HepG2 (cell line): ENCODE measurements around the gene THY1. TPM values are rescaled to one million over a fixed set of nuclear protein-coding genes. Genes with fewer than 3 reads are reported as not detected.
"Not testable (repeated sequence)": the region's sequence is repeated elsewhere in the genome, so short reads cannot be mapped to it uniquely, and the experiment has no call there.

ENCODE experiments used
- ATAC-seq: fragments of 200-7000 bp; cut with Tn5 transposase; 3 replicates; pipeline ENCODE4 v1.9.1; 2020; ENCODE audit warnings: mild to moderate bottlenecking, moderate library complexity
- BruUV-seq: library from RNA; stranded (reverse); fragments of 400-500 nt; replicated peaks from 2 replicates; lab custom pipeline; 2021; lab: Mats Ljungman, UMichigan
- CTCF ChIA-PET: fragments of 300-600 bp; formaldehyde crosslinking; extraction: SDS; loops from one replicate; lab custom pipeline; 2021; ENCODE audit warnings: low total read pairs, inconsistent platforms, low intra/inter-chr PET ratio; lab: Yijun Ruan, JAX
- POLR2A ChIA-PET: fragments of 350-600 bp; sonication (Branson Sonifier 250); formaldehyde crosslinking; loops from one replicate; lab custom pipeline; 2020; ENCODE audit warnings: antibody characterized with exemption, inconsistent platforms; lab: Yijun Ruan, JAX
- DNase-seq: peaks from one replicate; pipeline ENCODE4 v3.0.0-alpha.2; 2015; ENCODE audit warnings: low spot score
- FAIRE-seq: peaks from 3 replicates; lab custom pipeline; 2011; peaks lifted over from hg19 to GRCh38; lab: Jason Lieb, UNC
- H2AFZ ChIP-seq: one replicate; pipeline ENCODE4 v1.6.1; 2011; ENCODE audit warnings: low read length, inconsistent platforms
- H3K27ac ChIP-seq: fragments of 300-600 bp; 3 replicates; pipeline ENCODE4 v1.8.0; 2011; ENCODE audit warnings: mixed run types, mild to moderate bottlenecking, mixed read lengths, low read length, inconsistent platforms; ENCODE audit not compliant: insufficient read depth; ENCODE audit errors: extremely low read length
- H3K27me3 ChIP-seq, 2 experiments: fragments of 200-600 bp in 1 of 2; 2 replicates in 1 of 2; 3 replicates in 1 of 2; pipeline versions ENCODE4 v1.6.0 to v1.8.0; 2011; ENCODE audit warnings: low read length in 2 of 2, mild to moderate bottlenecking in 2 of 2, moderate library complexity in 2 of 2, inconsistent platforms in 1 of 2; ENCODE audit not compliant: insufficient read depth in 2 of 2, control insufficient read depth in 1 of 2
- H3K36me3 ChIP-seq, 2 experiments: fragments of 200-600 bp in 1 of 2; replicated peaks in 1 of 2; 2 replicates in 1 of 2; 3 replicates in 1 of 2; pipeline versions ENCODE4 v1.5.1 to v1.8.0; 2011; ENCODE audit warnings: low read length in 2 of 2, inconsistent platforms in 1 of 2; ENCODE audit not compliant: insufficient read depth in 2 of 2, control insufficient read depth in 1 of 2
- H3K4me1 ChIP-seq: 2 replicates; pipeline ENCODE4 v1.5.1; 2012; ENCODE audit warnings: low read length, inconsistent platforms; ENCODE audit not compliant: insufficient read depth
- H3K4me2 ChIP-seq: 2 replicates; pipeline ENCODE4 v1.6.0; 2011; ENCODE audit warnings: low read depth, low read length, inconsistent platforms
- H3K4me3 ChIP-seq, 3 experiments: fragments of 200-600 bp in 1 of 3; sonication (generic), shearing (Covaris generic) in 1 of 3; replicated peaks in 1 of 3; 2 replicates each; pipeline ENCODE4 v1.5.1; 2011 to 2016; ENCODE audit warnings: low read length in 3 of 3, inconsistent platforms in 2 of 3, low read depth in 2 of 3, mild to moderate bottlenecking in 2 of 3, control low read depth in 1 of 3, mixed read lengths in 1 of 3; ENCODE audit not compliant: insufficient read depth in 1 of 3
- H3K79me2 ChIP-seq: one replicate; pipeline ENCODE4 v1.6.1; 2011; ENCODE audit warnings: low read length, inconsistent platforms; ENCODE audit not compliant: insufficient read depth
- H3K9ac ChIP-seq: 2 replicates; pipeline ENCODE4 v1.6.0; 2011; ENCODE audit warnings: mild to moderate bottlenecking, low read depth, low read length, inconsistent platforms; ENCODE audit not compliant: insufficient read depth
- H3K9me3 ChIP-seq: 2 replicates; pipeline ENCODE4 v1.5.1; 2012; ENCODE audit warnings: mild to moderate bottlenecking, low read length
- H4K20me1 ChIP-seq: 2 replicates; pipeline ENCODE4 v1.6.0; 2011; ENCODE audit warnings: inconsistent platforms, mild to moderate bottlenecking, low read length, moderate library complexity; ENCODE audit not compliant: insufficient read depth
- FOXA3 ChIP-seq: IDR thresholded peaks from 2 replicates; pipeline ENCODE4 v1.6.1; 2016; ENCODE audit warnings: missing genetic modification reagents, missing compliant biosample characterization
- GATAD2A ChIP-seq: IDR thresholded peaks from 2 replicates; pipeline ENCODE4 v1.6.1; 2016
- HIC2 ChIP-seq: sonication (generic); formaldehyde crosslinking; IDR thresholded peaks from 2 replicates; pipeline ENCODE4 v1.9.0; 2022; ENCODE audit warnings: low read depth, missing genetic modification reagents
- HNF4A ChIP-seq: sonication (generic); formaldehyde crosslinking; IDR thresholded peaks from 2 replicates; pipeline ENCODE4 v1.4.0; 2020; ENCODE audit warnings: missing genetic modification reagents
- MTA1 ChIP-seq: sonication (generic); formaldehyde crosslinking; IDR thresholded peaks from 2 replicates; pipeline ENCODE4 v1.4.0; 2020; ENCODE audit warnings: missing genetic modification reagents, mild to moderate bottlenecking, borderline replicate concordance
- POGZ ChIP-seq: sonication (generic); formaldehyde crosslinking; IDR thresholded peaks from 2 replicates; pipeline ENCODE4 v1.4.0; 2020; ENCODE audit warnings: mild to moderate bottlenecking, missing genetic modification reagents
- ZFP91 ChIP-seq: sonication (generic); formaldehyde crosslinking; IDR thresholded peaks from 2 replicates; pipeline ENCODE4 v1.9.0; 2022; ENCODE audit warnings: missing genetic modification reagents, mild to moderate bottlenecking, borderline replicate concordance
- ZFX ChIP-seq: sonication (generic); formaldehyde crosslinking; IDR thresholded peaks from 2 replicates; pipeline ENCODE4 v1.4.0; 2020; ENCODE audit warnings: mild to moderate bottlenecking, low read depth, missing genetic modification reagents, moderate library complexity
- ZSCAN21 ChIP-seq: sonication (generic); formaldehyde crosslinking; IDR thresholded peaks from 2 replicates; pipeline ENCODE4 v1.8.0; 2022; ENCODE audit warnings: mild to moderate bottlenecking, missing genetic modification reagents, moderate library complexity, borderline replicate concordance
- WGBS: methylation state at CpG from one replicate; pipeline ENCODE4 v1.1.6; 2017; ENCODE audit warnings: low lambda C conversion rate; 5-methylcytosine and 5-hydroxymethylcytosine counted together
- in situ Hi-C: cut with HindIII; loops from 2 replicates; pipeline ENCODE4 v1.10.0; 2017; ENCODE audit warnings: low pct_unique_long_range_greater_than_20kb; ENCODE audit not compliant: extremely low pct_ligation_motif_present
- intact Hi-C: fragments of 100-400 bp; cut with micrococcal nuclease; formaldehyde crosslinking; loops from one replicate; pipeline ENCODE4 v1.10.0; 2022; ENCODE audit not compliant: unreplicated experiment
- polyA plus RNA-seq, 8 experiments: library from polyadenylated mRNA; depleted of rRNA in 3 of 8; stranded (reverse) in 7 of 8; unstranded in 1 of 8; fragments of >200 nt; fragmentation: Illumina TruSeq in 4 of 8; extraction: Trizol in 4 of 8; gene quantifications; 2 replicates each; pipeline versions ENCODE4 v1.2.1 to v1.2.3, GENCODE V29; 2011 to 2016; ENCODE audit warnings: low read depth in 4 of 8, missing spikeins in 1 of 8, mixed read lengths in 1 of 8; ENCODE audit not compliant: insufficient read depth in 1 of 8
- total RNA-seq, 5 experiments: library from RNA; depleted of rRNA; stranded (reverse); fragments of >200 nt; fragmentation: Illumina TruSeq; extraction: Trizol; gene quantifications; 2 replicates each; pipeline ENCODE4 v1.2.3, GENCODE V29; 2016; ENCODE audit warnings: low read depth in 1 of 5

THY1 gene
- total and polyA plus RNA-seq, 2 of the 13 experiments (the other 11 are each of a cell fraction or from before 2014, with no cell fraction given) = not detected

GRCh38 chr11:119459293-119459976 lies 36.5 kb upstream of the THY1 start (continued):
- TF ChIP-seq ZFP91 (CRISPR knock-in tag) = 0 out of 2 replicates have a peak, but pooled peaks have one; percentile 15
- TF ChIP-seq ZSCAN21 = no peak
- TF ChIP-seq POGZ (CRISPR knock-in tag) = no peak
- TF ChIP-seq GATAD2A (CRISPR knock-in tag) = 0 out of 2 replicates have a peak, but pooled peaks have one; percentile 29
- peak; percentile 31; the same call in 1 of the 2 replicates for TF ChIP-seq ZFX
- TF ChIP-seq HNF4A (CRISPR knock-in tag) = peak; percentile 70
- TF ChIP-seq HIC2 (CRISPR knock-in tag) = peak; percentile 93
- peak; percentile 35; the same call in 1 of the 2 replicates for TF ChIP-seq MTA1 (CRISPR knock-in tag)
- TF ChIP-seq FOXA3 (CRISPR knock-in tag) = no peak
- TF ChIP-seq, all 625 proteins: peak for 13

GRCh38 chr11:119455708-119456107 lies 32.7 kb upstream of the THY1 start:
- POLR2A ChIA-PET, H4K20me1 ChIP-seq, ATAC-seq, H3K36me3 ChIP-seq, CTCF ChIA-PET, in situ Hi-C loops, DNase-seq, H3K9ac ChIP-seq, H3K9me3 ChIP-seq, H3K4me2 ChIP-seq, BruUV-seq, intact Hi-C loops, H3K27me3 ChIP-seq, FAIRE-seq, H3K4me3 ChIP-seq, H3K79me2 ChIP-seq, H3K27ac ChIP-seq, H2AFZ ChIP-seq: not testable (repeated sequence)
- H3K4me1 ChIP-seq = peaks cover 18% of the 10 kb centered on the region
- 52% methylated on average over 6 of the region's 6 CpGs for WGBS

GRCh38 chr11:119455241-119455640 lies 32.3 kb upstream of the THY1 start:
- 43% methylated on average over 4 of the region's 4 CpGs for WGBS
- H3K27ac ChIP-seq, CTCF ChIA-PET, H3K4me3 ChIP-seq, BruUV-seq, H4K20me1 ChIP-seq, H2AFZ ChIP-seq, POLR2A ChIA-PET, DNase-seq, intact Hi-C loops, ATAC-seq, in situ Hi-C loops, H3K36me3 ChIP-seq, H3K9ac ChIP-seq, H3K79me2 ChIP-seq, FAIRE-seq, H3K9me3 ChIP-seq, H3K4me2 ChIP-seq, H3K27me3 ChIP-seq: not testable (repeated sequence)
- H3K4me1 ChIP-seq = peaks cover 15% of the 10 kb centered on the region
